GM23338 (cell line): ENCODE data around the gene POPDC3.

Source experiments
- CREB1 ChIP-seq: fragments of 250-450 bp; sonication (Bioruptor Pico); IDR thresholded peaks from 2 replicates; pipeline ENCODE4 v1.5.0; 2020; ENCODE audit warnings: low read depth, mild to moderate bottlenecking, moderate library complexity
- CTCF ChIP-seq, 2 experiments: fragments of 200-600 bp in 1 of 2; sonication (generic) in 1 of 2; conservative IDR thresholded peaks; 2 replicates each; pipeline versions ENCODE4 v1.5.1 to v1.6.1; 2016 to 2017; ENCODE audit warnings: antibody characterized with exemption in 2 of 2, low read depth in 2 of 2, mild to moderate bottlenecking in 2 of 2, moderate library complexity in 1 of 2
- ETS1 ChIP-seq: IDR thresholded peaks from 2 replicates; pipeline ENCODE4 v1.6.1; 2016; ENCODE audit warnings: antibody characterized with exemption
- EZH2 ChIP-seq: fragments of 200-600 bp; sonication (generic); IDR thresholded peaks from one replicate; pipeline ENCODE4 v1.8.0; 2017; ENCODE audit warnings: antibody characterized with exemption, mild to moderate bottlenecking, low read depth; ENCODE audit not compliant: unreplicated experiment
- EZH2phosphoT487 ChIP-seq: fragments of 200-600 bp; sonication (generic); IDR thresholded peaks from one replicate; pipeline ENCODE4 v1.8.1; 2018; ENCODE audit warnings: antibody characterized with exemption; ENCODE audit not compliant: unreplicated experiment
- POLR2AphosphoS5 ChIP-seq: IDR thresholded peaks from 2 replicates; pipeline ENCODE4 v1.6.1; 2016; ENCODE audit warnings: antibody characterized with exemption, low read depth
- TF ChIP-seq, protein P1 (sequence below): fragments of 250-450 bp; sonication (Bioruptor Pico); IDR thresholded peaks from 2 replicates; pipeline ENCODE4 v1.5.0; 2020; ENCODE audit warnings: mild to moderate bottlenecking, moderate library complexity
- TF ChIP-seq, protein P2 (sequence below): IDR thresholded peaks from one replicate; pipeline ENCODE4 v1.6.1; 2018; ENCODE audit warnings: antibody characterized with exemption; ENCODE audit not compliant: unreplicated experiment

DNA sequence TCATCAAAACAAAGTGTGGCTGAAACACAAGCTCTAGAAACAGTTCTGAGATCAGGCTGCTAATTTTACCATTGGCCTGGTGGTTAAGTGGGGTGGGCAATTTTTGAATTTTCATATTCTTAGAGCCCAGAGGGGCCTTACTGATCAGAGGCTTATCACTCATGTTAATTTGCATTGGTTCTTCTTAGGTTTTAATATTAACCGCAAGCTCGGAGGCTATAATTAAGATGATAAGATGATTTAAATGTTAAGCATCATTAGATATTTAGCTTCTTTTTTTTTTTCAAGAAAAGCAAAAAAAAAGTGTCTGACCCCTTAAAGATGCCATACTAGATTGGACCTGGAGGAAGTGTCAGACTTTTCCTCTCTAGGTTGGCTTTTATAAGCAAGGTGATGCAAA lies 8.4 kb upstream of the POPDC3 start:
- no peak for TF ChIP-seq POLR2AphosphoS5
- no peak for TF ChIP-seq EZH2phosphoT487
- no peak for TF ChIP-seq CTCF (conservative IDR thresholded peaks at IDR 0.05; ENCODE audit: low read depth in 2 of 2)
- TF ChIP-seq CREB1, result no peak
- TF ChIP-seq, protein P1, sequence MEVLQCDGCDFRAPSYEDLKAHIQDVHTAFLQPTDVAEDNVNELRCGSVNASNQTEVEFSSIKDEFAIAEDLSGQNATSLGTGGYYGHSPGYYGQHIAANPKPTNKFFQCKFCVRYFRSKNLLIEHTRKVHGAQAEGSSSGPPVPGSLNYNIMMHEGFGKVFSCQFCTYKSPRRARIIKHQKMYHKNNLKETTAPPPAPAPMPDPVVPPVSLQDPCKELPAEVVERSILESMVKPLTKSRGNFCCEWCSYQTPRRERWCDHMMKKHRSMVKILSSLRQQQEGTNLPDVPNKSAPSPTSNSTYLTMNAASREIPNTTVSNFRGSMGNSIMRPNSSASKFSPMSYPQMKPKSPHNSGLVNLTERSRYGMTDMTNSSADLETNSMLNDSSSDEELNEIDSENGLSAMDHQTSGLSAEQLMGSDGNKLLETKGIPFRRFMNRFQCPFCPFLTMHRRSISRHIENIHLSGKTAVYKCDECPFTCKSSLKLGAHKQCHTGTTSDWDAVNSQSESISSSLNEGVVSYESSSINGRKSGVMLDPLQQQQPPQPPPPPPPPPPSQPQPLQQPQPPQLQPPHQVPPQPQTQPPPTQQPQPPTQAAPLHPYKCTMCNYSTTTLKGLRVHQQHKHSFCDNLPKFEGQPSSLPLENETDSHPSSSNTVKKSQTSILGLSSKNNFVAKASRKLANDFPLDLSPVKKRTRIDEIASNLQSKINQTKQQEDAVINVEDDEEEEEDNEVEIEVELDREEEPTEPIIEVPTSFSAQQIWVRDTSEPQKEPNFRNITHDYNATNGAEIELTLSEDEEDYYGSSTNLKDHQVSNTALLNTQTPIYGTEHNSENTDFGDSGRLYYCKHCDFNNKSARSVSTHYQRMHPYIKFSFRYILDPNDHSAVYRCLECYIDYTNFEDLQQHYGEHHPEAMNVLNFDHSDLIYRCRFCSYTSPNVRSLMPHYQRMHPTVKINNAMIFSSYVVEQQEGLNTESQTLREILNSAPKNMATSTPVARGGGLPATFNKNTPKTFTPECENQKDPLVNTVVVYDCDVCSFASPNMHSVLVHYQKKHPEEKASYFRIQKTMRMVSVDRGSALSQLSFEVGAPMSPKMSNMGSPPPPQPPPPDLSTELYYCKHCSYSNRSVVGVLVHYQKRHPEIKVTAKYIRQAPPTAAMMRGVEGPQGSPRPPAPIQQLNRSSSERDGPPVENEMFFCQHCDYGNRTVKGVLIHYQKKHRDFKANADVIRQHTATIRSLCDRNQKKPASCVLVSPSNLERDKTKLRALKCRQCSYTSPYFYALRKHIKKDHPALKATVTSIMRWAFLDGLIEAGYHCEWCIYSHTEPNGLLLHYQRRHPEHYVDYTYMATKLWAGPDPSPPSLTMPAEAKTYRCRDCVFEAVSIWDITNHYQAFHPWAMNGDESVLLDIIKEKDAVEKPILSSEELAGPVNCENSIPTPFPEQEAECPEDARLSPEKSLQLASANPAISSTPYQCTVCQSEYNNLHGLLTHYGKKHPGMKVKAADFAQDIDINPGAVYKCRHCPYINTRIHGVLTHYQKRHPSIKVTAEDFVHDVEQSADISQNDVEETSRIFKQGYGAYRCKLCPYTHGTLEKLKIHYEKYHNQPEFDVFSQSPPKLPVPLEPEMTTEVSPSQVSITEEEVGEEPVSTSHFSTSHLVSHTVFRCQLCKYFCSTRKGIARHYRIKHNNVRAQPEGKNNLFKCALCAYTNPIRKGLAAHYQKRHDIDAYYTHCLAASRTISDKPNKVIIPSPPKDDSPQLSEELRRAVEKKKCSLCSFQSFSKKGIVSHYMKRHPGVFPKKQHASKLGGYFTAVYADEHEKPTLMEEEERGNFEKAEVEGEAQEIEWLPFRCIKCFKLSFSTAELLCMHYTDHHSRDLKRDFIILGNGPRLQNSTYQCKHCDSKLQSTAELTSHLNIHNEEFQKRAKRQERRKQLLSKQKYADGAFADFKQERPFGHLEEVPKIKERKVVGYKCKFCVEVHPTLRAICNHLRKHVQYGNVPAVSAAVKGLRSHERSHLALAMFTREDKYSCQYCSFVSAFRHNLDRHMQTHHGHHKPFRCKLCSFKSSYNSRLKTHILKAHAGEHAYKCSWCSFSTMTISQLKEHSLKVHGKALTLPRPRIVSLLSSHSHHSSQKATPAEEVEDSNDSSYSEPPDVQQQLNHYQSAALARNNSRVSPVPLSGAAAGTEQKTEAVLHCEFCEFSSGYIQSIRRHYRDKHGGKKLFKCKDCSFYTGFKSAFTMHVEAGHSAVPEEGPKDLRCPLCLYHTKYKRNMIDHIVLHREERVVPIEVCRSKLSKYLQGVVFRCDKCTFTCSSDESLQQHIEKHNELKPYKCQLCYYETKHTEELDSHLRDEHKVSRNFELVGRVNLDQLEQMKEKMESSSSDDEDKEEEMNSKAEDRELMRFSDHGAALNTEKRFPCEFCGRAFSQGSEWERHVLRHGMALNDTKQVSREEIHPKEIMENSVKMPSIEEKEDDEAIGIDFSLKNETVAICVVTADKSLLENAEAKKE (CRISPR knock-in tag), result no peak
- TF ChIP-seq EZH2, result no peak
- TF ChIP-seq, protein P2, sequence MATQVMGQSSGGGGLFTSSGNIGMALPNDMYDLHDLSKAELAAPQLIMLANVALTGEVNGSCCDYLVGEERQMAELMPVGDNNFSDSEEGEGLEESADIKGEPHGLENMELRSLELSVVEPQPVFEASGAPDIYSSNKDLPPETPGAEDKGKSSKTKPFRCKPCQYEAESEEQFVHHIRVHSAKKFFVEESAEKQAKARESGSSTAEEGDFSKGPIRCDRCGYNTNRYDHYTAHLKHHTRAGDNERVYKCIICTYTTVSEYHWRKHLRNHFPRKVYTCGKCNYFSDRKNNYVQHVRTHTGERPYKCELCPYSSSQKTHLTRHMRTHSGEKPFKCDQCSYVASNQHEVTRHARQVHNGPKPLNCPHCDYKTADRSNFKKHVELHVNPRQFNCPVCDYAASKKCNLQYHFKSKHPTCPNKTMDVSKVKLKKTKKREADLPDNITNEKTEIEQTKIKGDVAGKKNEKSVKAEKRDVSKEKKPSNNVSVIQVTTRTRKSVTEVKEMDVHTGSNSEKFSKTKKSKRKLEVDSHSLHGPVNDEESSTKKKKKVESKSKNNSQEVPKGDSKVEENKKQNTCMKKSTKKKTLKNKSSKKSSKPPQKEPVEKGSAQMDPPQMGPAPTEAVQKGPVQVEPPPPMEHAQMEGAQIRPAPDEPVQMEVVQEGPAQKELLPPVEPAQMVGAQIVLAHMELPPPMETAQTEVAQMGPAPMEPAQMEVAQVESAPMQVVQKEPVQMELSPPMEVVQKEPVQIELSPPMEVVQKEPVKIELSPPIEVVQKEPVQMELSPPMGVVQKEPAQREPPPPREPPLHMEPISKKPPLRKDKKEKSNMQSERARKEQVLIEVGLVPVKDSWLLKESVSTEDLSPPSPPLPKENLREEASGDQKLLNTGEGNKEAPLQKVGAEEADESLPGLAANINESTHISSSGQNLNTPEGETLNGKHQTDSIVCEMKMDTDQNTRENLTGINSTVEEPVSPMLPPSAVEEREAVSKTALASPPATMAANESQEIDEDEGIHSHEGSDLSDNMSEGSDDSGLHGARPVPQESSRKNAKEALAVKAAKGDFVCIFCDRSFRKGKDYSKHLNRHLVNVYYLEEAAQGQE, result no peak
- TF ChIP-seq ETS1, result no peak
